ENCODE data around the gene C2CD3.

The C2CD3 gene, protein sequence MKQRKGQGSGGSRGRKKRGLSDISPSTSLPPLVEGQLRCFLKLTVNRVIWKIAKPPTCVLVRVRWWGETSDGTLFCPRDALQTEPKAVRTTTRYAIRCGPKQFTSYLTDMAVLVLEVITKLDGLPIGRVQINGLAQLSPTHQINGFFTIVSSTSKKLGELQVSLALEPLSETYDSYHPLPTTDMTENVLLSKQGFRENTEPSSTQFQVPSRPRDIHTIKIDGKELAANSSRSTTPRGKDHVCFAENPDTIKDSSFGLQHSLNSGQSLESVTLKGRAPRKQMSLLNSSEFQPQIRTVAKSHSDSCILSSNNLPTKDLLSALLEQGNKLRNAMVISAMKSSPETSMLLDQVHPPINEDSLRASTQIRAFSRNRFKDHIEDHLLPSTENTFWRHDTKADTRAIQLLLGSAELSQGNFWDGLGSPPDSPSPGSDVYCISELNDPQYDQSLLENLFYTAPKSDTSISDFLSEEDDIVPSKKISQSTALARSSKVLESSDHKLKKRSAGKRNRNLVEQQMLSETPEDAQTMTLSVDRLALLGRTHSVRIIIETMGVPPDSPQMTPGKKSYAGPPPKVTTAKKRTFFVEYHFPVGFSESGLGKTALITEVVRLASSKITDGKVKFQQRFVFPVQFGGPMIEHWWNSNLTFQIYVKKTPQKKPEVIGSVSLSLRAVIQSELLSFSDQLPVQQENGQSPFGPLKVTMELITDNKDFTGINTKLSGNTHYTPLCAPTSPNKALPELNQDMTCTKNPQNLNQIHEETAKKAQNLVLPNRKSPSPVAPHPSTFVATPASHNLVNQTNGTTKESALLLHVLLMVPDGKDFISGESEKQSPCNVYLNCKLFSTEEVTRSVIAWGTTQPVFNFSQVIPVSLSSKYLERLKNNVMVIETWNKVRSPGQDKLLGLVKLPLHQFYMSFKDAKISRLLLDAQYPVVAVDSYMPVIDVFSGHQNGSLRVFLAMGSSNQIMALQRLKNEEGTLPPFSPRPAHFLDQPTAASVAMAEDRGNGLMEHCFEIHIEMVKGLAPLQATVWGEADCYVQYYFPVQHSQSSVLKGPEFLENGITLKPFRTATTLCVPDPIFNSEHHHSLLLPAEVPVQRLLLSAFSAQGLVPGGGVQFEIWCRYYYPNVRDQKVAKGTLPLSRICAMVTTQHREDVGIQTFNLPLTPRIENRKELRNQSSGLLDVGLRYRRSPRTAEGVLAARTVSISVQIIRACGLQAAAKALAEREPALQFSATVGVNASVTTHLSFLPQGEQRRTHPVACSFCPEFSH (N-terminal part only)

DNA sequence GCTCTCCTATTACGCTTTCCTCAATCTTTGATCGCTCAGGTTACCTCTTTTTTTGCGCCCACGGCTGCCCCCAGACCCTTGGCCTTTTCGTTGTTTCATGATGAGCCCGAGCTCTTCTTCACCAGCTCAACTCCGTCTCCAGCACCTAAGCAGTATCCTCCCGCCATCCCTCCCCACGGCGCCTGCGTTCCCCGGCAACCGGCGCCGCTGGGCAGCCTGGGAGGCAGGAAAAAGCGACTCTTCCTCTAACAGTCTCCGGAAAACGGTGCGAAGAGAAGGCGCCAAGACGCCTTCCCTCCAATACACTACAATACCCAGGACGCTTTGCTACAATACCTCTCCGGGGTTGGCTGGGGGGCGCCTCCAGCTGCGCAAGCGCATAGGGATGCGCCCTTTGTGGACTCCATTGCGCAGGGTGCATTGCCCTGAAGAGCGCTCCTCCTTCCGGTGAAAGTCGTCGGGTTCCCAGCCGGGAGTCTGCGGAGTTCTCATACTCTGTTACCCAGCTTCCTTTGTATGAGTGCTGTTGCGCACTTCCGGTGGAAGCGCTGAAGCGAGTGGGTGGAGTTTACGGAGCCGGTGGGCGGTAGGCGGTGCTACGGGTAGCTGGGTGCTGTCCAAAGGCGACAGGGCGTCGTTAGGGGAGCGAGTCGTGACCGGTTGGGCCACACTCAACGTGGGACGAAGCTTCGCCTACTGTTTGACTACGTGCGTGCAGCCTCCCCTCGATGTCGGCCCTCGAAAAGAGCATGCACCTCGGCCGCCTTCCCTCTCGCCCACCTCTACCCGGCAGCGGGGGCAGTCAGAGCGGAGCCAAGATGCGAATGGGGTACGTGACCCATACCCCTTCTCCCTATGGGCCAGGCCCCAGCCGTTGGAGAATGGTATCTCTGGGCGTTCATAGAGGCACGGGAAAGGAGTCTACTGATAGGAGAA is at the start of gene C2CD3, which contains the start of gene PPME1:
TSS of gene C2CD3 (minus strand) at position 309 of the 936 bp plus-strand sequence. CDS start at position 99, 210 bp downstream.
TSS of gene PPME1 (plus strand) at position 596 of the 936 bp plus-strand sequence. CDS start at position 729, 133 bp downstream.
- H3K9ac ChIP-seq (ENCODE audit: low read length in 2 of 2): peak within 1 kb of the TSS; percentile 83 to 85
- no peaks in the 10 kb centered on the region for H3K9me3 ChIP-seq (ENCODE audit: control insufficient read depth in 2 of 2, low read length in 2 of 2)
- H3K4me3 ChIP-seq (ENCODE audit: low read length in 2 of 2): peak within 1 kb of the TSS; percentile 75 to 88
- H3K4me1 ChIP-seq (ENCODE audit: control insufficient read depth, insufficient read depth, low read length): peaks cover 3% of the 10 kb centered on the region
- peak within 1 kb of the TSS; percentile 84 for H3K27ac ChIP-seq (ENCODE audit: low read length)
- H3K36me3 ChIP-seq (ENCODE audit: control insufficient read depth in 2 of 2, insufficient read depth in 2 of 2, low read length in 2 of 2): peaks cover 2 to 4% of the 10 kb centered on the region in 2 donors
- H3K27me3 ChIP-seq (ENCODE audit: control insufficient read depth in 1 of 2, insufficient read depth in 2 of 2, low read length in 2 of 2): no peaks in the 10 kb centered on the region

DNA sequence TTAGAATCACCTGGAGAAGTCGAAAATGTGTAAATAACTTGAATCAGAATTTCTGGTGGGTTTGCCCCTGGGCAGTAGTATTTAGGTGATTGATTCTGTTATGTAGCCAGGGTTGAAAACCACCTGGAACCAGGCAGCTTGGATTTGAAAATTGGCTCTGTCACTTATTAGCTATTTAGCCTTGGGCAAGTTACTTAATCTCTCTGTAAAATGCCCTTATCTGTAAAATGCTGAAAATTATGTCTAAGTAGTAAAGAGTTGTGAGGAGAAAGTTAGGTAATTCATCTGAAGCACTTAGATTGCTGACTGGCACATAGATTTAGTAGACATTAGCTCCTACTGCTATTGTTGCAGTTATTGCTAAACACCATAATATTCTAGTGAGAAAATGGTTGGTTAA is 49.6 kb upstream of the C2CD3 start:
- Histone ChIP-seq H3K9ac (ENCODE audit: low read length in 2 of 2) (no peak overlapping the region), H3K9me3 (ENCODE audit: control insufficient read depth in 2 of 2, low read length in 2 of 2) (no peaks in the 10 kb centered on the region), H3K27ac (ENCODE audit: low read length) (no peak overlapping the region), H3K36me3 (ENCODE audit: control insufficient read depth in 2 of 2, insufficient read depth in 2 of 2, low read length in 2 of 2) (peaks cover 0 to 2% of the 10 kb centered on the region in 2 donors), H3K4me3 (ENCODE audit: low read length in 2 of 2) (no peak overlapping the region), H3K4me1 (ENCODE audit: control insufficient read depth, insufficient read depth, low read length) (no peaks in the 10 kb centered on the region), H3K27me3 (ENCODE audit: control insufficient read depth in 1 of 2, insufficient read depth in 2 of 2, low read length in 2 of 2) (no peaks in the 10 kb centered on the region)

DNA sequence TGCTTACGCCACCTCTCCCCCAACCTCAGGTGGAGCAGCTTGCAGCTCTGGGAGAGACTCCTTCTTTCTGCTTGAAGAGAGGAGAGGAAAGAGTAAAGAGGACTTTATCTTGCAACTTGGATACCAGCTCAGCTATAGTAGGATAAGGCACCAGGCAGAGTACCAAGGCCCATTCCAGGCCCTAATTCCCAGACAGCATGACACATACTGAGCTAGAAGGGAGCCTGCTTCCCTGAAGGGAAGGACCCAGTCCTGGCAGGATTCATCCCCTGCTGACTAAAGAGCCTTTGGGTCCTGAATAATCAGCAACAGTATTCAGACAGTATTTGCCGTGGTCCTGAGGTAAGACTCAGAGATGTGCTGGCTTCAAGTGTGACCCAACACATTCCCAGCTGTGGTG is 41.7 kb upstream of the C2CD3 start:
- peaks cover 9 to 16% of the 10 kb centered on the region in 2 donors for H3K36me3 ChIP-seq (ENCODE audit: control insufficient read depth in 2 of 2, insufficient read depth in 2 of 2, low read length in 2 of 2)
- no peak overlapping the region for H3K9ac ChIP-seq (ENCODE audit: low read length in 2 of 2)
- no peak overlapping the region for H3K27ac ChIP-seq (ENCODE audit: low read length)
- H3K4me1 ChIP-seq (ENCODE audit: control insufficient read depth, insufficient read depth, low read length): no peaks in the 10 kb centered on the region
- no peaks in the 10 kb centered on the region for H3K9me3 ChIP-seq (ENCODE audit: control insufficient read depth in 2 of 2, low read length in 2 of 2)
- no peaks in the 10 kb centered on the region for H3K27me3 ChIP-seq (ENCODE audit: control insufficient read depth in 1 of 2, insufficient read depth in 2 of 2, low read length in 2 of 2)
- H3K4me3 ChIP-seq (ENCODE audit: low read length in 2 of 2): no peak overlapping the region

DNA sequence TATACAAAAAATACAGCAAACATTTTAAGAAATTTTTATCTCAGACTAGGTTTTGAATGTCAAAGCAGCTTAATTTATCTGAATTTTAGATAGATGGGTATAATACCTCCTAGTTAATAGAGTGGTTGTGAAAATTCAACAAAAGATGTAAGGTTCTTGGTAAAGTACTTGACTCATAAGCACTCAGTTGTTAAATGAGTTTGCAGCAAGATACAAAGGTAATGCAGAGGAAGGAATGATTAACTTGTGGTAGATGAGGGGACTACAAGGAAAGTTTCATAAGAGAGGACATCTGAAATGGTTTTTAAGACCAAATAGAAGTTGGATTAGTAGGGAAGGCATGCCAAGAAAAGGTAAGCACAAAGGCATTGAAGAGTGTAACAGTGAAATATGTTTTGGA is 37.7 kb upstream of the C2CD3 start:
- peaks cover 14 to 23% of the 10 kb centered on the region in 2 donors for H3K36me3 ChIP-seq (ENCODE audit: control insufficient read depth in 2 of 2, insufficient read depth in 2 of 2, low read length in 2 of 2)
- no peak overlapping the region for H3K4me3 ChIP-seq (ENCODE audit: low read length in 2 of 2)
- no peaks in the 10 kb centered on the region for H3K27me3 ChIP-seq (ENCODE audit: control insufficient read depth in 1 of 2, insufficient read depth in 2 of 2, low read length in 2 of 2)

DNA sequence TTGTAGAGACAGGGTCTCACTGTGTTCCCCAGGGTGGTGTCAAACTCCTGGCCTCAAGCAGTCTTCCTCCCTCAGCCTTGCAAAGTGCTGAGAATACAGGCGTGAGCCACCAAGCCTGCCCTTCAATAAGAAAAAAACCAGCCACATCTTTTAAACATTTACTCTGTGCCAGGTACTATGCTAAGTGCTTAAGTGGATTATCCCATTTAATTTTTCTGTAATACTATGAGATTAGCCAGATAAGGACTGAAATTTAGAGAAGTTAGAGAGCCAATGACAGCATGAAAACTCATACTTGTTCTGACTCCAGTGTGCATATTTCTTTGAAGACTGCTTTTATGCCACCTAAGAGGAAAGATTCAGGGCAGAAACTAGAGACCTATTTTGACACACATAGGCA is 35.9 kb upstream of the C2CD3 start:
- Histone ChIP-seq H3K4me1 (ENCODE audit: control insufficient read depth, insufficient read depth, low read length) (no peaks in the 10 kb centered on the region), H3K9me3 (ENCODE audit: control insufficient read depth in 2 of 2, low read length in 2 of 2) (no peaks in the 10 kb centered on the region), H3K36me3 (ENCODE audit: control insufficient read depth in 2 of 2, insufficient read depth in 2 of 2, low read length in 2 of 2) (peaks cover 8 to 19% of the 10 kb centered on the region in 2 donors), H3K27me3 (ENCODE audit: control insufficient read depth in 1 of 2, insufficient read depth in 2 of 2, low read length in 2 of 2) (no peaks in the 10 kb centered on the region), H3K27ac (ENCODE audit: low read length) (no peak overlapping the region), H3K4me3 (ENCODE audit: low read length in 2 of 2) (no peak overlapping the region), H3K9ac (ENCODE audit: low read length in 2 of 2) (no peak overlapping the region)

More for the DNA sequence above, 37.7 kb upstream of the C2CD3 start:
- H3K9ac ChIP-seq (ENCODE audit: low read length in 2 of 2): no peak overlapping the region
- H3K4me1 ChIP-seq (ENCODE audit: control insufficient read depth, insufficient read depth, low read length): no peaks in the 10 kb centered on the region
- no peak overlapping the region for H3K27ac ChIP-seq (ENCODE audit: low read length)
- H3K9me3 ChIP-seq (ENCODE audit: control insufficient read depth in 2 of 2, low read length in 2 of 2): no peaks in the 10 kb centered on the region

DNA sequence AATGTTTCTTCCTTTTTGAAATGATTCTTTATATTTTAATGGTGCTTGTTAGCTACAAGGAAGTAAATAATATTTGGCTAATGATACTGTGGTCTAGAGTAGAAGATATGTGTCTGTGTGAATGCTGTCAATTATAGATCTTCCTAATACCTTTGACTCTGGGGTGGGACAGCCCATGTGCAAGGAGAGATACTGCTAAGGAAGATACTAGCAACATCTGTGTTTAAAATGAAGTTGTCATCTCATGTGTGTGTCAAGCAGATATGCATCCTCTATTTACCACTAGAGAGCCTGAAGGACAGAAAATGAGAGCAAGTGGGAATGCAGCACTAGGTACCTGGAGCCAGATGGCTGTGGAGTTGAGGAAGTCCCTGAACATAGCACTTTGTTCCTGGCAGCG is 34.4 kb upstream of the C2CD3 start:
- Histone ChIP-seq H3K27ac (ENCODE audit: low read length) (no peak overlapping the region), H3K4me3 (ENCODE audit: low read length in 2 of 2) (no peak overlapping the region), H3K9me3 (ENCODE audit: control insufficient read depth in 2 of 2, low read length in 2 of 2) (no peaks in the 10 kb centered on the region), H3K27me3 (ENCODE audit: control insufficient read depth in 1 of 2, insufficient read depth in 2 of 2, low read length in 2 of 2) (no peaks in the 10 kb centered on the region), H3K9ac (ENCODE audit: low read length in 2 of 2) (no peak overlapping the region), H3K36me3 (ENCODE audit: control insufficient read depth in 2 of 2, insufficient read depth in 2 of 2, low read length in 2 of 2) (peaks cover 5 to 19% of the 10 kb centered on the region in 2 donors), H3K4me1 (ENCODE audit: control insufficient read depth, insufficient read depth, low read length) (no peaks in the 10 kb centered on the region)

DNA sequence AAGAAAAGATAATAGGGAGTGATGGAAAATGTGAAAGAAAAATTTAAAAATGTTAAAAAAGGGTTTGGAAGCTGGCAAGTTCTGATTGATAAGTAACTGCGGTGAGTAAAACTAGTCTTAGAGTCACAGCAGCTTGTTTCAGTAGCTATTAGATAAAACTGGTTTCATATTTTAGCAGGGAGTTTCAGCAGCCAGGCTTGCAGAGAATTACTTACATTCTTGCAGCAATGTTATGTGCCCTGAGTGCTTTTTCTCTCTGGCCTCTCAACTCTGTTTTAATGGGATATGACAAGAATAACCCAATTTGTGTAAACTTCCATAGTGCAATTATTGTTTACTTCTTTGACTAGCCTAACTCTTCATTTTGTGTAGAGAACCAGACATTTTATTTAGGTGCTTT is 33.9 kb upstream of the C2CD3 start:
- Histone ChIP-seq H3K9me3 (ENCODE audit: control insufficient read depth in 2 of 2, low read length in 2 of 2) (no peaks in the 10 kb centered on the region), H3K27me3 (ENCODE audit: control insufficient read depth in 1 of 2, insufficient read depth in 2 of 2, low read length in 2 of 2) (no peaks in the 10 kb centered on the region), H3K36me3 (ENCODE audit: control insufficient read depth in 2 of 2, insufficient read depth in 2 of 2, low read length in 2 of 2) (peaks cover 5 to 15% of the 10 kb centered on the region in 2 donors), H3K27ac (ENCODE audit: low read length) (no peak overlapping the region), H3K4me3 (ENCODE audit: low read length in 2 of 2) (no peak overlapping the region), H3K9ac (ENCODE audit: low read length in 2 of 2) (no peak overlapping the region), H3K4me1 (ENCODE audit: control insufficient read depth, insufficient read depth, low read length) (no peaks in the 10 kb centered on the region)

DNA sequence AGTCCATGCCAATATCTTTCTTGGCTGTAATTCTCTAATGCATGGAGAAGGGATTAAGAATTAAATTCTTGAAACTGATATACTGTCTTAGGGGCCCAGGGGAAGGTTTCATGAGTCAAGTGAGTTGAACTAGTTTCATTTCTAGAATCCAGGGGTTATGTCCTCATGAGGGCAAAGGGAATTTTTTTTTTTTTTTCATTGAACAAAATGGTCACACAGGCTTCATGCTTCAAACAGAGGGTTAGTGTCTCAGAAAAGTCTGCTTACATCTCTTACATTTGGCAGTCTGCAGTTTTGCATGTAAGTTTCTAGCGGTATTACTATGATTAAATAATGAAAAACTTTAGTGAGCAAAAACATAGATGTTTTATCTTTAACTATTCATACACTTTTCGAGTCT is 33.2 kb upstream of the C2CD3 start:
- no peak overlapping the region for H3K4me3 ChIP-seq (ENCODE audit: low read length in 2 of 2)
- no peak overlapping the region for H3K9ac ChIP-seq (ENCODE audit: low read length in 2 of 2)
- H3K36me3 ChIP-seq (ENCODE audit: control insufficient read depth in 2 of 2, insufficient read depth in 2 of 2, low read length in 2 of 2): peaks cover 5 to 9% of the 10 kb centered on the region in 2 donors
- H3K27ac ChIP-seq (ENCODE audit: low read length): no peak overlapping the region
- no peaks in the 10 kb centered on the region for H3K4me1 ChIP-seq (ENCODE audit: control insufficient read depth, insufficient read depth, low read length)
- no peaks in the 10 kb centered on the region for H3K9me3 ChIP-seq (ENCODE audit: control insufficient read depth in 2 of 2, low read length in 2 of 2)
- H3K27me3 ChIP-seq (ENCODE audit: control insufficient read depth in 1 of 2, insufficient read depth in 2 of 2, low read length in 2 of 2): no peaks in the 10 kb centered on the region

DNA sequence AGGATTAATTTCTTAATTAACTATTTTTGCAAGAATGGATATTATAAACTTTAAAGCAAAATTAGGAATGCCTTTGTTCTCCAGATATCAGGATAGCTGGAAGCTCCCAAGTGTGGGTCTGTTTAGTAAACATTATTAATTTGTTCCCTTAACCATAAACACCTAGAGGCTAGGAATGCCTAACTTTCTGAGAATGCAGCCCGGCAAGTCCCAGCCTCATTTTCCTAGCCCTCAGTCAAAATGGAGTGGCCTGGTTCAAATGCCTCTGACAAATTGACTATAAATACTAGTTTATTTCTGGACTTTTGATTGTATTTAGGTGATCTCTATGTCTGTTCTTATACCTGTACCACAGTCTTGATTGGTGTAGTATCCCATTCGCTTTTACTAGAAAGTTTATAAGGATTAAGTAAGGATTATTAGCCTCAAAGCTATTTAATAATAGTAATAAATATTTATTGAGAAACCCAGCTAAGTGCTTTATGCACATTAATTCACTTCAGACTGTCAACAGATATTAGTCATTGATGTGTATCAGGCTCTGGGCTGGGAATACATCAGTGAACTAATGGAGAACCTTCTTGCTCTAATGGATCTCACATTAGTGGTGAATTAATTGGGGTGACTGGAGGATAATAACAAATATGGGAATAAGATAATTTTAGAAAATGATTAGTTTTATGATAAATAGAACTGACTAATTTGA is 26.1 kb upstream of the C2CD3 start:
- H3K9me3 ChIP-seq (ENCODE audit: control insufficient read depth in 2 of 2, low read length in 2 of 2): no peaks in the 10 kb centered on the region
- H3K36me3 ChIP-seq (ENCODE audit: control insufficient read depth in 2 of 2, insufficient read depth in 2 of 2, low read length in 2 of 2): no peaks in the 10 kb centered on the region
- no peak overlapping the region for H3K9ac ChIP-seq (ENCODE audit: low read length in 2 of 2)
- H3K27ac ChIP-seq (ENCODE audit: low read length): no peak overlapping the region
- H3K27me3 ChIP-seq (ENCODE audit: control insufficient read depth in 1 of 2, insufficient read depth in 2 of 2, low read length in 2 of 2): no peaks in the 10 kb centered on the region
- no peak overlapping the region for H3K4me3 ChIP-seq (ENCODE audit: low read length in 2 of 2)
- no peaks in the 10 kb centered on the region for H3K4me1 ChIP-seq (ENCODE audit: control insufficient read depth, insufficient read depth, low read length)

All from stomach smooth muscle (tissue), 2 donors.